GM23338 (cell line): ENCODE results near the gene NPSR1. TPM values are rescaled to one million over a fixed set of nuclear protein-coding genes. Genes with fewer than 3 reads are reported as not detected.

Experiments used
- ATAC-seq: fragments of 200-7000 bp; cut with Tn5 transposase; 3 replicates; pipeline ENCODE4 v1.9.1; 2020
- DNase-seq: peaks from one replicate; pipeline ENCODE4 v3.0.0-alpha.2; 2015; ENCODE audit warnings: low spot score
- H2AFZ ChIP-seq: fragments of 200-600 bp; sonication (generic); 2 replicates; pipeline ENCODE4 v1.8.0; 2016; ENCODE audit warnings: antibody characterized with exemption, mild to moderate bottlenecking, moderate library complexity
- H3F3A ChIP-seq: fragments of 200-600 bp; sonication (generic); replicated peaks from 2 replicates; pipeline ENCODE4 v1.8.0; 2017; ENCODE audit warnings: antibody characterized with exemption, mixed run types, low read depth
- H3K27ac ChIP-seq: fragments of 200-600 bp; sonication (generic); 2 replicates; pipeline ENCODE4 v1.6.1; 2016; ENCODE audit warnings: low read depth
- H3K27me3 ChIP-seq: fragments of 200-600 bp; sonication (generic); 2 replicates; pipeline ENCODE4 v1.8.0; 2016; ENCODE audit warnings: mild to moderate bottlenecking, mixed run types, moderate library complexity; ENCODE audit not compliant: insufficient read depth
- H3K36me3 ChIP-seq: fragments of 200-600 bp; sonication (generic); 2 replicates; pipeline ENCODE4 v1.8.0; 2016; ENCODE audit warnings: mild to moderate bottlenecking; ENCODE audit not compliant: insufficient read depth
- H3K4me1 ChIP-seq: fragments of 200-600 bp; sonication (generic); 2 replicates; pipeline ENCODE4 v1.8.0; 2016; ENCODE audit warnings: mild to moderate bottlenecking, moderate library complexity; ENCODE audit not compliant: insufficient read depth
- H3K4me2 ChIP-seq: fragments of 200-600 bp; sonication (generic); 2 replicates; pipeline ENCODE4 v1.7.1; 2017; ENCODE audit warnings: mixed run types
- H3K4me3 ChIP-seq: fragments of 200-600 bp; sonication (generic); 2 replicates; pipeline ENCODE4 v1.6.1; 2016; ENCODE audit warnings: mixed run types
- H3K79me2 ChIP-seq: fragments of 200-600 bp; sonication (generic); replicated peaks from 2 replicates; pipeline ENCODE4 v1.8.0; 2017; ENCODE audit warnings: mild to moderate bottlenecking; ENCODE audit not compliant: insufficient read depth
- H3K9me2 ChIP-seq: fragments of 200-600 bp; sonication (generic); 2 replicates; pipeline ENCODE4 v1.8.0; 2017; ENCODE audit not compliant: insufficient read depth
- H4K20me1 ChIP-seq: fragments of 200-600 bp; sonication (generic); replicated peaks from 2 replicates; pipeline ENCODE4 v1.8.0; 2017; ENCODE audit warnings: mild to moderate bottlenecking; ENCODE audit not compliant: insufficient read depth
- H3K27ac Mint-ChIP-seq: 2 replicates; pipeline ENCODE4 v1.8.0; 2020; ENCODE audit warnings: inconsistent platforms, mild to moderate bottlenecking, moderate library complexity, mixed read lengths
- H3K27me3 Mint-ChIP-seq: 3 replicates; pipeline ENCODE4 v1.8.0; 2022; ENCODE audit warnings: low read depth, mild to moderate bottlenecking, moderate library complexity, mixed read lengths, inconsistent platforms; ENCODE audit not compliant: insufficient read depth, poor library complexity
- H3K36me3 Mint-ChIP-seq: 3 replicates; pipeline ENCODE4 v1.8.0; 2021; ENCODE audit warnings: low read depth, mild to moderate bottlenecking, inconsistent platforms, moderate library complexity, mixed read lengths
- H3K4me1 Mint-ChIP-seq: 3 replicates; pipeline ENCODE4 v1.8.0; 2020; ENCODE audit warnings: mild to moderate bottlenecking, inconsistent platforms, mixed read lengths
- H3K4me3 Mint-ChIP-seq: 3 replicates; pipeline ENCODE4 v1.8.0; 2021; ENCODE audit warnings: moderate library complexity, mild to moderate bottlenecking, inconsistent platforms, mixed read lengths
- H3K9me3 Mint-ChIP-seq: 3 replicates; pipeline ENCODE4 v1.8.0; 2020; ENCODE audit warnings: moderate library complexity, mild to moderate bottlenecking, inconsistent platforms, mixed read lengths
- CTCF ChIP-seq, 2 experiments: fragments of 200-600 bp in 1 of 2; sonication (generic) in 1 of 2; conservative IDR thresholded peaks; 2 replicates each; pipeline versions ENCODE4 v1.5.1 to v1.6.1; 2016 to 2017; ENCODE audit warnings: antibody characterized with exemption in 2 of 2, low read depth in 2 of 2, mild to moderate bottlenecking in 2 of 2, moderate library complexity in 1 of 2
- EZH2 ChIP-seq: fragments of 200-600 bp; sonication (generic); IDR thresholded peaks from one replicate; pipeline ENCODE4 v1.8.0; 2017; ENCODE audit warnings: antibody characterized with exemption, mild to moderate bottlenecking, low read depth; ENCODE audit not compliant: unreplicated experiment
- EZH2phosphoT487 ChIP-seq: fragments of 200-600 bp; sonication (generic); IDR thresholded peaks from one replicate; pipeline ENCODE4 v1.8.1; 2018; ENCODE audit warnings: antibody characterized with exemption; ENCODE audit not compliant: unreplicated experiment
- JUNB ChIP-seq: IDR thresholded peaks from one replicate; pipeline ENCODE4 v1.6.1; 2016; ENCODE audit warnings: antibody characterized with exemption; ENCODE audit not compliant: unreplicated experiment
- REST ChIP-seq: IDR thresholded peaks from one replicate; pipeline ENCODE4 v1.6.1; 2018; ENCODE audit warnings: antibody characterized with exemption; ENCODE audit not compliant: unreplicated experiment
- ZNF462 ChIP-seq: fragments of 250-450 bp; sonication (Bioruptor Pico); IDR thresholded peaks from 2 replicates; pipeline ENCODE4 v1.5.0; 2020; ENCODE audit warnings: mild to moderate bottlenecking, moderate library complexity
- polyA plus RNA-seq: library from polyadenylated mRNA; unstranded; fragments of >200 nt; fragmentation: Nextera tagmentation; extraction: Ambion mirVana; gene quantifications from 2 replicates; pipeline ENCODE4 v1.2.1, GENCODE V29; 2016
- total RNA-seq: library from RNA; depleted of rRNA; stranded (reverse); fragments of >200 nt; shearing (Covaris generic); gene quantifications from 2 replicates; pipeline ENCODE4 v1.2.3, GENCODE V29; 2014

Gene NPSR1
- total and polyA plus RNA-seq, 2 experiments from 2014 or later, result not detected

- Histone ChIP-seq H3K79me2 (no peaks in the 10 kb centered on the region), H3K4me2 (no peak overlapping the region), H4K20me1 (no peaks in the 10 kb centered on the region), H3K27me3 (no peaks in the 10 kb centered on the region), H3K9me2 (no peaks in the 10 kb centered on the region), H2AFZ (peak overlapping the region; percentile 58; the same call in 1 of the 2 replicates), H3K36me3 (no peaks in the 10 kb centered on the region), H3K27ac (no peak overlapping the region), H3K4me3 (no peak overlapping the region), H3K4me1 (no peaks in the 10 kb centered on the region), H3F3A (no peaks in the 10 kb centered on the region)
- DNase-seq, result peak; percentile 81
- TF ChIP-seq CTCF (conservative IDR thresholded peaks at IDR 0.05; ENCODE audit: low read depth in 2 of 2) (peak; percentile 77 to 81), EZH2phosphoT487 (no peak)
- peak; percentile 91 for ATAC-seq
- Mint-ChIP-seq H3K9me3 (no peaks in the 10 kb centered on the region), H3K4me3 (no peak overlapping the region), H3K27ac (peak overlapping the region; percentile 64; the same call in 1 of the 2 replicates), H3K4me1 (peaks cover 5% of the 10 kb centered on the region; the same call in 2 of the 3 replicates), H3K36me3 (no peaks in the 10 kb centered on the region), H3K27me3 (no peaks in the 10 kb centered on the region)
Measured at GRCh38 chr7:34759477-34760125, 101.6 kb downstream of the NPSR1 start.

- no peak overlapping the region for H2AFZ ChIP-seq
- no peak overlapping the region for H3K4me3 ChIP-seq
- no peaks in the 10 kb centered on the region for H3K27me3 ChIP-seq
- H3K9me2 ChIP-seq, result no peaks in the 10 kb centered on the region
- H3K36me3 Mint-ChIP-seq, result no peaks in the 10 kb centered on the region
- H3K4me3 Mint-ChIP-seq, result no peak overlapping the region
- peaks cover 5% of the 10 kb centered on the region; the same call in 2 of the 3 replicates for H3K4me1 Mint-ChIP-seq
- no peaks in the 10 kb centered on the region for H3K79me2 ChIP-seq
- H3F3A ChIP-seq, result no peaks in the 10 kb centered on the region
- no peaks in the 10 kb centered on the region for H3K4me1 ChIP-seq
- no peak for ATAC-seq
- no peaks in the 10 kb centered on the region for H3K9me3 Mint-ChIP-seq
- H3K27ac ChIP-seq, result no peak overlapping the region
- no peaks in the 10 kb centered on the region for H3K36me3 ChIP-seq
- H3K27me3 Mint-ChIP-seq, result no peaks in the 10 kb centered on the region
- no peaks in the 10 kb centered on the region for H4K20me1 ChIP-seq
- DNase-seq, result no peak
- H3K4me2 ChIP-seq, result no peak overlapping the region
- H3K27ac Mint-ChIP-seq, result no peak overlapping the region
- TF ChIP-seq EZH2phosphoT487, result no peak
- TF ChIP-seq JUNB, result no peak
- TF ChIP-seq CTCF (conservative IDR thresholded peaks at IDR 0.05; ENCODE audit: low read depth in 2 of 2), result no peak
- no peak for TF ChIP-seq REST
- no peak for TF ChIP-seq EZH2
- TF ChIP-seq ZNF462 (CRISPR knock-in tag), result no peak
Measured at GRCh38 chr7:34760271-34760670, 102.3 kb downstream of the NPSR1 start.
